H9 (cell line): ENCODE results near the gene FGF3. TPM values are rescaled to one million over a fixed set of nuclear protein-coding genes. Genes with fewer than 3 reads are reported as not detected.

Experiments
- DNase-seq: peaks from one replicate; pipeline ENCODE4 v3.0.0-alpha.2; 2017
- H2AFZ ChIP-seq: one replicate; pipeline ENCODE4 v1.6.1; 2013; ENCODE audit warnings: mild to moderate bottlenecking, low read length, control low read depth, moderate library complexity
- H2AK5ac ChIP-seq: 2 replicates; pipeline ENCODE4 v1.6.1; 2013; ENCODE audit warnings: low read length, control low read depth, mixed read lengths; ENCODE audit not compliant: insufficient read length
- H2BK120ac ChIP-seq: one replicate; pipeline ENCODE4 v1.6.1; 2013; ENCODE audit warnings: low read depth, mild to moderate bottlenecking, low read length, control low read depth, inconsistent platforms; ENCODE audit not compliant: poor library complexity, severe bottlenecking
- H2BK12ac ChIP-seq: 2 replicates; pipeline ENCODE4 v1.6.1; 2013; ENCODE audit warnings: low read length, control low read depth, mixed read lengths, low read depth; ENCODE audit not compliant: insufficient read length
- H2BK15ac ChIP-seq: 2 replicates; pipeline ENCODE4 v1.6.1; 2013; ENCODE audit warnings: low read depth, low read length, control low read depth
- H2BK20ac ChIP-seq: one replicate; pipeline ENCODE4 v1.6.1; 2013; ENCODE audit warnings: low read depth, mild to moderate bottlenecking, low read length, control low read depth, inconsistent platforms; ENCODE audit not compliant: poor library complexity, severe bottlenecking
- H2BK5ac ChIP-seq: 2 replicates; pipeline ENCODE4 v1.6.1; 2013; ENCODE audit warnings: low read length, control low read depth, mixed read lengths; ENCODE audit not compliant: insufficient read length
- H3K14ac ChIP-seq: 2 replicates; pipeline ENCODE4 v1.6.1; 2013; ENCODE audit warnings: low read length, control low read depth; ENCODE audit not compliant: insufficient read depth
- H3K18ac ChIP-seq: 2 replicates; pipeline ENCODE4 v1.6.1; 2013; ENCODE audit warnings: low read depth, mild to moderate bottlenecking, mixed read lengths, low read length, control low read depth; ENCODE audit not compliant: insufficient read length
- H3K23ac ChIP-seq: 2 replicates; pipeline ENCODE4 v1.6.1; 2013; ENCODE audit warnings: low read length, control low read depth, mixed read lengths, low read depth; ENCODE audit not compliant: insufficient read length
- H3K23me2 ChIP-seq: 2 replicates; pipeline ENCODE4 v1.6.1; 2013; ENCODE audit warnings: low read depth, mild to moderate bottlenecking, mixed read lengths, low read length, control low read depth; ENCODE audit not compliant: insufficient read length, poor library complexity, severe bottlenecking
- H3K27ac ChIP-seq: 2 replicates; pipeline ENCODE4 v1.5.1; 2013; ENCODE audit warnings: low read length, control low read depth, mixed read lengths, low read depth; ENCODE audit not compliant: insufficient read length
- H3K27me3 ChIP-seq: 2 replicates; pipeline ENCODE4 v1.6.1; 2013; ENCODE audit warnings: low read length, control low read depth, inconsistent platforms; ENCODE audit not compliant: insufficient read depth
- H3K4ac ChIP-seq: 2 replicates; pipeline ENCODE4 v1.6.1; 2013; ENCODE audit warnings: low read depth, mild to moderate bottlenecking, control low read depth, inconsistent platforms, low read length, moderate library complexity
- H3K4me1 ChIP-seq: 2 replicates; pipeline ENCODE4 v1.6.1; 2013; ENCODE audit warnings: low read length, control low read depth, inconsistent platforms; ENCODE audit not compliant: insufficient read depth
- H3K4me2 ChIP-seq: 2 replicates; pipeline ENCODE4 v1.6.1; 2013; ENCODE audit warnings: low read length, control low read depth, mixed read lengths; ENCODE audit not compliant: insufficient read length, insufficient read depth
- H3K56ac ChIP-seq: 2 replicates; pipeline ENCODE4 v1.6.1; 2013; ENCODE audit warnings: low read depth, mild to moderate bottlenecking, mixed read lengths, low read length, control low read depth; ENCODE audit not compliant: insufficient read length
- H3K79me1 ChIP-seq: 2 replicates; pipeline ENCODE4 v1.6.1; 2013; ENCODE audit warnings: low read depth, mild to moderate bottlenecking, moderate library complexity, low read length, control low read depth, inconsistent platforms; ENCODE audit not compliant: insufficient read depth, poor library complexity, severe bottlenecking
- H3K79me2 ChIP-seq: 2 replicates; pipeline ENCODE4 v1.6.1; 2013; ENCODE audit warnings: low read length, control low read depth, inconsistent platforms; ENCODE audit not compliant: insufficient read depth
- H3K9ac ChIP-seq: 2 replicates; pipeline ENCODE4 v1.6.1; 2013; ENCODE audit warnings: low read length, control low read depth, mixed read lengths; ENCODE audit not compliant: insufficient read length; ENCODE audit errors: extremely low read depth
- H3K9me3 ChIP-seq: one replicate; pipeline ENCODE4 v1.6.1; 2013; ENCODE audit warnings: low read depth, low read length, inconsistent platforms; ENCODE audit not compliant: control insufficient read depth
- H3T11ph ChIP-seq: one replicate; pipeline ENCODE4 v1.6.1; 2013; ENCODE audit warnings: mild to moderate bottlenecking, low read length, control low read depth, inconsistent platforms
- H4K20me1 ChIP-seq: one replicate; pipeline ENCODE4 v1.6.1; 2013; ENCODE audit not compliant: control insufficient read depth, insufficient read length, insufficient read depth
- H4K5ac ChIP-seq: 2 replicates; pipeline ENCODE4 v1.6.1; 2013; ENCODE audit warnings: low read depth, mild to moderate bottlenecking, mixed read lengths, low read length, control low read depth; ENCODE audit not compliant: insufficient read length
- H4K8ac ChIP-seq: replicated peaks from 2 replicates; pipeline ENCODE4 v1.6.1; 2013; ENCODE audit warnings: low read length, control low read depth, mixed read lengths, low read depth; ENCODE audit not compliant: insufficient read length
- H4K91ac ChIP-seq: 2 replicates; pipeline ENCODE4 v1.6.1; 2013; ENCODE audit warnings: low read depth, mild to moderate bottlenecking, moderate library complexity, mixed read lengths, low read length, control low read depth; ENCODE audit not compliant: insufficient read length
- H3K27ac Mint-ChIP-seq, 3 experiments: 2 replicates in 2 of 3; 3 replicates in 1 of 3; pipeline ENCODE4 v1.8.0; 2020 to 2021; ENCODE audit warnings: mixed read lengths in 3 of 3, mild to moderate bottlenecking in 1 of 3, moderate library complexity in 1 of 3
- H3K27me3 Mint-ChIP-seq: 2 replicates; pipeline ENCODE4 v1.8.0; 2021; ENCODE audit warnings: low read depth, mild to moderate bottlenecking, moderate library complexity, mixed read lengths
- H3K36me3 Mint-ChIP-seq, 3 experiments: 2 replicates in 2 of 3; 3 replicates in 1 of 3; pipeline ENCODE4 v1.8.0; 2020 to 2021; ENCODE audit warnings: low read depth in 3 of 3, mixed read lengths in 3 of 3; ENCODE audit not compliant: insufficient read depth in 1 of 3
- H3K4me1 Mint-ChIP-seq, 2 experiments: 2 replicates each; pipeline ENCODE4 v1.8.0; 2020; ENCODE audit warnings: mixed read lengths in 2 of 2
- H3K4me3 Mint-ChIP-seq, 2 experiments: 2 replicates in 1 of 2; 3 replicates in 1 of 2; pipeline ENCODE4 v1.8.0; 2020 to 2021; ENCODE audit warnings: mild to moderate bottlenecking in 2 of 2, mixed read lengths in 2 of 2, moderate library complexity in 1 of 2
- H3K9me3 Mint-ChIP-seq, 2 experiments: 2 replicates in 1 of 2; 3 replicates in 1 of 2; pipeline ENCODE4 v1.8.0; 2020; ENCODE audit warnings: mild to moderate bottlenecking in 2 of 2, mixed read lengths in 2 of 2, moderate library complexity in 1 of 2
- WGBS: extraction: QIAGEN DNeasy Blood & Tissue Kit; methylation state at CpG from one replicate; pipeline ENCODE4 v1.1.7; 2013; ENCODE audit warnings: missing lambda C conversion rate, low lambda C conversion rate, mixed read lengths; ENCODE audit not compliant: insufficient read length; ENCODE audit errors: extremely low coverage; 5-methylcytosine and 5-hydroxymethylcytosine counted together
- total RNA-seq: library from RNA; stranded (reverse); gene quantifications from 2 replicates; pipeline ENCODE4 v1.2.1, GENCODE V29; 2021
- TF ChIP-seq, protein P1 (sequence below): fragments of 200-600 bp; sonication (generic); conservative IDR thresholded peaks from 3 replicates; pipeline ENCODE4 v1.8.0; 2021; ENCODE audit warnings: antibody characterized with exemption, mild to moderate bottlenecking

FGF3 gene
- total RNA-seq, 1 experiment from 2014 or later = not detected

DNA sequence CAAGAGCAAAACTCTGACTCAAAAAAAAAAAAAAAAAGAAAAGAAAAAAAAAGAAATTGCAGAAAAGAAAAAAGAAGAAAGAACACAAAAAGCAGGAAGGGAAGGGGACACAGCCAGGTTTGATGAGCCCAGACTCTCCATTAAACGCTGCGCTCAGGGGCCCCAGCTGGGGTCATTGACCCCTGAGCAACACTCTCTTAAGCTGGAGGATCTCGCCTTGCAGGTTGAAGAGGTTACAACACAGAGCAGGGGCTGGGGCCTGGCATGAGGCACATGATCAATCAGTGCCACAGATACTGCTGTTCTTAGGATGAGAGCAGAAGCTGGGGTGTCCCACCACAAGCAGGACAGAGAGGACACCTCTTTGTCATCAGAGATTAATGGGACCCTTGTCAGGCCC, 7.8 kb downstream of the FGF3 start:
- H2BK120ac ChIP-seq = no peak overlapping the region
- H3K14ac ChIP-seq = no peak overlapping the region
- TF ChIP-seq, protein P1, sequence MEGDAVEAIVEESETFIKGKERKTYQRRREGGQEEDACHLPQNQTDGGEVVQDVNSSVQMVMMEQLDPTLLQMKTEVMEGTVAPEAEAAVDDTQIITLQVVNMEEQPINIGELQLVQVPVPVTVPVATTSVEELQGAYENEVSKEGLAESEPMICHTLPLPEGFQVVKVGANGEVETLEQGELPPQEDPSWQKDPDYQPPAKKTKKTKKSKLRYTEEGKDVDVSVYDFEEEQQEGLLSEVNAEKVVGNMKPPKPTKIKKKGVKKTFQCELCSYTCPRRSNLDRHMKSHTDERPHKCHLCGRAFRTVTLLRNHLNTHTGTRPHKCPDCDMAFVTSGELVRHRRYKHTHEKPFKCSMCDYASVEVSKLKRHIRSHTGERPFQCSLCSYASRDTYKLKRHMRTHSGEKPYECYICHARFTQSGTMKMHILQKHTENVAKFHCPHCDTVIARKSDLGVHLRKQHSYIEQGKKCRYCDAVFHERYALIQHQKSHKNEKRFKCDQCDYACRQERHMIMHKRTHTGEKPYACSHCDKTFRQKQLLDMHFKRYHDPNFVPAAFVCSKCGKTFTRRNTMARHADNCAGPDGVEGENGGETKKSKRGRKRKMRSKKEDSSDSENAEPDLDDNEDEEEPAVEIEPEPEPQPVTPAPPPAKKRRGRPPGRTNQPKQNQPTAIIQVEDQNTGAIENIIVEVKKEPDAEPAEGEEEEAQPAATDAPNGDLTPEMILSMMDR = no peak
- H3T11ph ChIP-seq = no peak overlapping the region
- H2AK5ac ChIP-seq = no peak overlapping the region
- H2BK20ac ChIP-seq = no peak overlapping the region
- H3K4me1 ChIP-seq = no peaks in the 10 kb centered on the region
- no peaks in the 10 kb centered on the region for H3K79me1 ChIP-seq
- no peak overlapping the region for H2AFZ ChIP-seq
- Mint-ChIP-seq H3K9me3 (peaks cover 0 to 6% of the 10 kb centered on the region in 2 experiments; a peak in 2 of 5 replicates), H3K27me3 (peaks cover 70% of the 10 kb centered on the region), H3K27ac (no peak overlapping the region), H3K36me3 (no peaks in the 10 kb centered on the region; a peak in 2 of 7 replicates), H3K4me1 (peaks cover 8 to 15% of the 10 kb centered on the region in 2 experiments), H3K4me3 (no peak overlapping the region)
- no peak overlapping the region for H2BK15ac ChIP-seq
- no peak overlapping the region for H3K56ac ChIP-seq
- no peaks in the 10 kb centered on the region for H3K9me3 ChIP-seq
- no peak overlapping the region for H3K4me2 ChIP-seq
- H2BK5ac ChIP-seq = no peak overlapping the region
- no peak overlapping the region for H3K18ac ChIP-seq
- WGBS = no CpG with 5 or more reads among the region's 3 CpGs
- no peak overlapping the region for H3K27ac ChIP-seq
- H4K91ac ChIP-seq = no peak overlapping the region
- no peak overlapping the region for H4K5ac ChIP-seq
- no peak overlapping the region for H3K9ac ChIP-seq
- H3K23ac ChIP-seq = no peak overlapping the region
- no peaks in the 10 kb centered on the region for H3K79me2 ChIP-seq
- peaks cover 15% of the 10 kb centered on the region for H3K27me3 ChIP-seq
- H2BK12ac ChIP-seq = no peak overlapping the region
- peaks cover 2% of the 10 kb centered on the region for H4K20me1 ChIP-seq
- H3K4ac ChIP-seq = no peak overlapping the region
- peaks cover 3% of the 10 kb centered on the region for H3K23me2 ChIP-seq
- no peak for DNase-seq
- H4K8ac ChIP-seq = no peak overlapping the region
